ENCODE measurements around the gene KSR2. TPM values are rescaled to one million over a fixed set of nuclear protein-coding genes. Genes with fewer than 3 reads are reported as not detected.
"Not testable (repeated sequence)": the region's sequence is repeated elsewhere in the genome, so short reads cannot be mapped to it uniquely, and the experiment has no call there.

Gene KSR2
- under 1 TPM; 0.14 to 0.16 TPM for total RNA-seq

DNA sequence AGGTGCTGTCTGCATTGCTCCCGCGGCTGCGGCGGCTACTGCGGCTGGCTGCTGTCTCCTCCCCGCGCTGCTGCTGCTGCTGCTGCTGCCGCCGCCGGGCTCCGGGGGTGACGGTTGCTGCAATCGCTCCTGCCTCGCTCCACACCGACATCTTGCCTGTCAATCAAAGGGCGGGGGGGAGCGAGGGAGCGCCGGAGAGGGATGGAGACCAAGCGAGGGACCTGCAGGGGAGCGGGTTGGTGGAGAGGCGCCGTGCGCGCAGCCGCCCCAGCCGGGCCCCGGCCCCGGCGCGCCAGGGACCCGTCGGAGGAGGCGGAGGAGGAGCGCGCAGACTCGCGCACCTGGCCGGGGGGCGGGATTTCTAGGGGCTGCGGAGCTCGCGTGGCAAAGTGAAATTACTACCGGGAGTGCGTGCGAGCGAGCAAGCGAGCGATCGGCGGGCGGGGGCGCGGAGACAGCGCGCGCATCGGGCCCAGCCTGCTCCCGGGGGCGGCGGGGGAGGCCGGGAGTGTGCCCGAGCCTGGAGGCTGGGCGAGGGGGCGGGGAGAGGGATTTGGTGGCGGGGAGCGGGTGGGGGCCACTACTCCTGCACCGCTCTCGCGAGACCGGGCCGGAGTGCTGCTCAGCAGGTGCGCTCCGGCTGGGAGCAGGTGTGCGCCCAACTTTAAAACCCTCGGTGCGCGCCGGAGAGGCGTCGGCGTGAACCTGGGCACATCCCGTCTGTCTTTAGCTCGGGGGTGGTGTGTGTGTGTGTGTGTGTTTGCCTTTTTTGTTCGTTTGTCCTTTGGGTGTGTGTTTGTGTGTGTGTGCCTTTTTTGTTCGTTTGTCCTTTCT, at the start of gene KSR2:
KSR2 (minus strand) TSS at position 165 of the 834 bp plus-strand sequence. CDS start 735 bp downstream, outside the sequence.
- Mint-ChIP-seq H3K9me3 (ENCODE audit: low read depth) (peaks cover 10% of the 10 kb centered on the region), H3K27ac (peak within 1 kb of the TSS; percentile 26), H3K36me3 (ENCODE audit: low read depth) (peaks cover 2% of the 10 kb centered on the region), H3K4me1 (peaks cover 9% of the 10 kb centered on the region), H3K4me3 (peak within 1 kb of the TSS; percentile 74), H3K27me3 (peaks cover 57% of the 10 kb centered on the region)
- peak; percentile 88 for ATAC-seq
- intact Hi-C loops (cut with DNase I, micrococcal nuclease), result loop anchor here (1.0 to 5.0 kb wide), 5 partner anchors 47 to 408 kb away; partner anchors contain the start of genes RFC5 (in 2 of the 2), SUDS3 (in 1 of the 2) and WSB2 (in 1 of the 2)
- ChIA-PET CTCF (interaction anchor here (0.6 to 1.3 kb wide), 3 partner anchors 15 to 96 kb away, joined by 3 to 4 read pairs (median 3); no protein-coding TSS in a partner anchor), POLR2A (interaction anchor here (0.7 kb wide), 1 partner anchor 67 kb away, joined by 3 read pairs; no protein-coding TSS in a partner anchor)
- DNase-seq, result peak; percentile 81

GRCh38 chr12:118017926-118018325, 49.1 kb upstream of the KSR2 start:
- DNase-seq (no peak), ATAC-seq (no peak)
- peaks cover 42% of the 10 kb centered on the region for H3K36me3 Mint-ChIP-seq (ENCODE audit: low read depth)
- ChIA-PET CTCF (interaction anchor here (1.0 to 2.1 kb wide), 5 partner anchors 13 to 143 kb away, joined by 4 to 7 read pairs (median 4); no protein-coding TSS in a partner anchor), POLR2A (interaction anchor here (0.6 to 2.2 kb wide), 3 partner anchors 9 to 46 kb away, joined by 3 to 10 read pairs (median 3); no protein-coding TSS in a partner anchor)
- intact Hi-C loops (cut with DNase I, micrococcal nuclease), result loop anchor here (1.0 to 5.0 kb wide), 6 partner anchors 17 to 1649 kb away; partner anchors contain the start of genes KSR2 (in 1 of the 2), RNFT2 (in 1 of the 2), SPRING1 (in 1 of the 2) and WSB2 (in 1 of the 2)
- H3K9me3 Mint-ChIP-seq (ENCODE audit: low read depth), result no peaks in the 10 kb centered on the region
- peak overlapping the region; percentile 3 for H3K27ac Mint-ChIP-seq
- H3K4me1 Mint-ChIP-seq, result peaks cover 15% of the 10 kb centered on the region
- no peaks in the 10 kb centered on the region for H3K27me3 Mint-ChIP-seq
- H3K4me3 Mint-ChIP-seq, result peak overlapping the region; percentile 97

DNA sequence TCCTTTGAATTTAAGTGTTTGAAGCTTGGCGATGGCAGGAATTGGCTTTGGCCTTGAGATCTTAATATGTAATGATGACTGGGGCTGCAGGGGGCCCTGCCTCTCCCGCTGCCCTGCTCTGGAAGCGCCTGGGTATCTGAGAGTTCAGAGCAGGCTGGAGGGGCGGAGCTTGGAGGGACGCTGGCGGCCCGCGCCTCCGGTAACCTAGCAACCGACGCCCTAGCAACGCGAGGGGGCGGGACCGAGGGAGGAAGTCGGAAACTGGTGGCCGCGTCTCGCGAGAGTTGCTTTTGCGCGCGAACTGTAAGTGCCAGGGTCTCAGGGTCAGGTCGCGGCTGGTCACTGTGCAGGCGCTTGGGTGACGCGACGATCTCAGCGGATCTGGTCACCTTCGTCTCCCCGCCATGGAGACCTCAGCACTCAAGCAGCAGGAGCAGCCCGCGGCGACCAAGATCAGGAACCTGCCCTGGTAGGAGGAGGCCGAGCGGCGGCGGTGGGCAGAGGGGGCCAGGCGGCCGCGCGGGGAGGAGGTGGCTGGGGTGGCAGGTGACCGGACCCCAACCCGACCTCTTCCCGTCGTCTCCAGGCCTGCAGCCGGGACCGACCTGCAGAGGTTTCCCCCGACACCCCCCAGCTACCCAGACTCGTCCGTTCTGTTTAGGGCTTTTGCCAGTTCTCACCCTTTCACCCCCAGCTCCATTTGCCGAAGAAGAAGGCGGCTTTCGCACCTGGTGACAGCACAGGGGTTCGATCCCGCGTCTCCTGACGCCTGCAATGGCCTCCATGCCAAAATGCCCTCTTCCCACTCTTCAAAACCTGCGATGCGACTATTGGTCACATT, 47.9 kb upstream of the KSR2 start, which contains the start of gene RFC5:
RFC5 (plus strand) TSS at position 280 of the 841 bp plus-strand sequence; CDS start at position 405, 125 bp downstream.
- H3K9me3 Mint-ChIP-seq (ENCODE audit: low read depth), result no peaks in the 10 kb centered on the region
- intact Hi-C loops (cut with DNase I, micrococcal nuclease), result loop anchor here (1.0 to 5.0 kb wide), 13 partner anchors 19 to 1650 kb away; partner anchors contain the start of genes WSB2 (in 2 of the 2), FBXO21 (in 1 of the 2), KSR2 (in 1 of the 2) and PEBP1 (in 1 of the 2)
- H3K4me1 Mint-ChIP-seq, result peaks cover 15% of the 10 kb centered on the region
- CTCF ChIA-PET, result interaction anchor here (0.6 to 2.1 kb wide), 13 partner anchors 18 to 820 kb away, joined by 3 to 9 read pairs (median 4); partner anchors contain the start of genes PEBP1, SUDS3 and WSB2
- ATAC-seq, result peak; percentile 98
- peaks cover 33% of the 10 kb centered on the region for H3K36me3 Mint-ChIP-seq (ENCODE audit: low read depth)
- peak; percentile 99 for DNase-seq
- peak within 1 kb of the TSS; percentile 90 for H3K27ac Mint-ChIP-seq
- H3K4me3 Mint-ChIP-seq, result peak within 1 kb of the TSS; percentile 97
- POLR2A ChIA-PET, result interaction anchor here (0.5 to 2.2 kb wide), 9 partner anchors 10 to 361 kb away, joined by 3 to 10 read pairs (median 4); no protein-coding TSS in a partner anchor
- no peaks in the 10 kb centered on the region for H3K27me3 Mint-ChIP-seq

DNA sequence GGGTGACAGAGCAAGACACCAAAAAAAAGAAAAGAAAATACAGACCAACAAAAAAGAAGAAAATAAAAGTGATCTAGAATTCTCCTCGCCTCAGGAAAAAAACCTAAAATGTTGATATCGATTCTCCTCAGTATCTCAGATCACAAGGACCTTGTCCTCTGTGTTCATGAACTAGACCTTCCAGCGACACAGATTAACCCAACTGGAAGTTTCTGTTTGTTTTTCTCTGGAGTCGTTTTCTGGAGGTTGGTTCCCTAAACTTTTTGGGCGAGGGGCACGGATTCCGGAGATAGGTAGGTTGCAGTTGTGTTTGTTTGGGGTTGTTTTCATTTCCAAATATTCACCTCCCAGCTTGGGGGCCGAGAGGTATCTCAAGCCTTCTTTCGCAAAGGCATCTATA, 47.2 kb upstream of the KSR2 start:
- ChIA-PET CTCF (interaction anchor here (0.6 to 2.1 kb wide), 9 partner anchors 19 to 819 kb away, joined by 3 to 9 read pairs (median 4); partner anchors contain the start of genes PEBP1, SUDS3 and WSB2), POLR2A (interaction anchor here (0.7 to 2.2 kb wide), 4 partner anchors 11 to 18 kb away, joined by 3 to 10 read pairs (median 4); no protein-coding TSS in a partner anchor)
- Mint-ChIP-seq H3K27ac (no peak overlapping the region), H3K4me3 (peak overlapping the region; percentile 97), H3K9me3 (ENCODE audit: low read depth) (no peaks in the 10 kb centered on the region), H3K27me3 (no peaks in the 10 kb centered on the region), H3K4me1 (peaks cover 15% of the 10 kb centered on the region), H3K36me3 (ENCODE audit: low read depth) (peaks cover 28% of the 10 kb centered on the region)
- DNase-seq, result no peak
- intact Hi-C loops (cut with DNase I, micrococcal nuclease), result loop anchor here (1.0 to 5.0 kb wide), 13 partner anchors 19 to 1651 kb away; partner anchors contain the start of genes WSB2 (in 2 of the 2), FBXO21 (in 1 of the 2), KSR2 (in 1 of the 2) and PEBP1 (in 1 of the 2)
- no peak for ATAC-seq

DNA sequence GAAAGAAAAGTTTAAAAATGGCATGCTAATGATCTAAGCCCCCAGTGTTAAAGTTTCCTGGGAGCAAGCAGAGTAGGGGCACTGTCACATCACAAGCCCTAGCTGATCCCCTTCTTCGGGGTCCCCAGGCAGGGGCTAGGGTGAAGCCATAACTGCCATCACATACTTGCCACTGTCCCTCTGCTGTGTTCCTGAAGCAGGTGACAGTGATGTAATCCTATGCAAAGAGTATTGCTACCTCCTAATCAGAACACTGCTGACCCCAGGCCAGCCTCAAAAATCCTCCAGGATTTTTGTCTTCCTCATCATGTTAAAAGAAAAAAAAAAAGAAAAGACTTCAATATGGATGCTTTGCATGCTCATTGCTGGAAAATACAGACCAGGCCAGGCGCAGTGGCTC, 46.5 kb upstream of the KSR2 start:
- DNase-seq (no peak), ATAC-seq (no peak)
- intact Hi-C loops (cut with DNase I, micrococcal nuclease), result loop anchor here in 1 of 2 experiments (5.0 kb wide), 1 partner anchor 1278 kb away; the partner anchor contains the start of genes RNFT2 and SPRING1
- peaks cover 15% of the 10 kb centered on the region for H3K4me1 Mint-ChIP-seq
- H3K27me3 Mint-ChIP-seq, result no peaks in the 10 kb centered on the region
- H3K36me3 Mint-ChIP-seq (ENCODE audit: low read depth), result peaks cover 23% of the 10 kb centered on the region
- H3K9me3 Mint-ChIP-seq (ENCODE audit: low read depth), result no peaks in the 10 kb centered on the region
- POLR2A ChIA-PET, result no interaction called here
- CTCF ChIA-PET, result no interaction called here
- H3K27ac Mint-ChIP-seq, result no peak overlapping the region
- H3K4me3 Mint-ChIP-seq, result no peak overlapping the region

- Mint-ChIP-seq H3K27me3 (no peaks in the 10 kb centered on the region), H3K4me3 (no peak overlapping the region), H3K4me1 (peaks cover 12% of the 10 kb centered on the region), H3K36me3 (ENCODE audit: low read depth) (peaks cover 9% of the 10 kb centered on the region), H3K9me3 (ENCODE audit: low read depth) (no peaks in the 10 kb centered on the region), H3K27ac (no peak overlapping the region)
- intact Hi-C loops (cut with DNase I, micrococcal nuclease), result no loop called here
- CTCF ChIA-PET, result no interaction called here
- ATAC-seq, result no peak
- POLR2A ChIA-PET, result no interaction called here
- no peak for DNase-seq
Measured at GRCh38 chr12:118013283-118013682, 44.5 kb upstream of the KSR2 start.

DNA sequence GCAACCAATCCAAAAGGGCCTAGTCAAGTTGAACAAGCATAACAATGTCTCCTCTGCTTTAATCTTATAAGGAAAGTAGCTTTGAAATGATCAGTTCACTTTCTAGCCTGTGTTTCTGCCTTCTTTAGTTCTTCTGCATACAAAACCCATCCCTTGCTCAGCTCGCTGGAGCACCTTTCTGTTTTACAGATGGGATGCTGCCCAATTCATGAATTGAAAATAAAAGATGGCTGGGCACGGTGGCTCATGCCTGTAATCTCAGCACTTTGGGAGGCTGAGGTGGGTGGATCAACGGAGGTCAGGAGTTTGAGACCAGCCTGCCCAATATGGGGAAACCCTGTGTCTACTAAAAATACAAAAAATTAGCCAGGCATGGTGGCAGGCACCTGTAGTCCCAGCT, 43.2 kb upstream of the KSR2 start:
- Mint-ChIP-seq H3K36me3 (ENCODE audit: low read depth) (peaks cover under 1% of the 10 kb centered on the region), H3K4me3 (no peak overlapping the region), H3K27me3 (no peaks in the 10 kb centered on the region), H3K27ac (no peak overlapping the region), H3K9me3 (ENCODE audit: low read depth) (no peaks in the 10 kb centered on the region), H3K4me1 (peaks cover 6% of the 10 kb centered on the region)
- no peak for ATAC-seq
- ChIA-PET CTCF (interaction anchor here (0.8 kb wide), 1 partner anchor 155 kb away, joined by 4 read pairs; no protein-coding TSS in a partner anchor), POLR2A (no interaction called here)
- intact Hi-C loops (cut with DNase I, micrococcal nuclease), result no loop called here
- DNase-seq, result no peak

DNA sequence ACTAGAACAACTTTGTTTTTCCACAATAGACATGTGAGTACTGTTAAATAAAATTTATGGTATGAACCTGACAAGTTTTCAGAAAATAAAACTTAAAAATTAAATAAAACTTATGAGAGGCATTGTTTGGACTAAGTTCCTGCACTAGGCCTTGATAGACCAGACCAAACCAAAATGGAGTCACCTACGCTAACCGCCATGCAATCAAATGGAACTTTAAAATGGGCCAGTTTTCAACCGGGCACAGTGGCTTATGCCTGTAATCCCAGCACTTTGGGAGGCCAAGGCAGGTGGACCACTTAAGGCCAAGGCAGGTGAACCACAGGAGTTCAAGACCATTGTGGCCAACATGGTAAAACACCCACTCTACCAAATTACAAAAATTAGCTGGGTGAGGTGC, 42.6 kb upstream of the KSR2 start:
- Mint-ChIP-seq H3K9me3 (ENCODE audit: low read depth) (no peaks in the 10 kb centered on the region), H3K36me3 (ENCODE audit: low read depth) (no peaks in the 10 kb centered on the region), H3K4me1 (peaks cover 5% of the 10 kb centered on the region), H3K27me3 (no peaks in the 10 kb centered on the region), H3K4me3 (no peak overlapping the region), H3K27ac (no peak overlapping the region)
- DNase-seq, result no peak
- POLR2A ChIA-PET, result no interaction called here
- intact Hi-C loops (cut with DNase I, micrococcal nuclease), result no loop called here
- no peak for ATAC-seq
- CTCF ChIA-PET, result interaction anchor here (0.8 kb wide), 1 partner anchor 154 kb away, joined by 4 read pairs; no protein-coding TSS in a partner anchor

DNA sequence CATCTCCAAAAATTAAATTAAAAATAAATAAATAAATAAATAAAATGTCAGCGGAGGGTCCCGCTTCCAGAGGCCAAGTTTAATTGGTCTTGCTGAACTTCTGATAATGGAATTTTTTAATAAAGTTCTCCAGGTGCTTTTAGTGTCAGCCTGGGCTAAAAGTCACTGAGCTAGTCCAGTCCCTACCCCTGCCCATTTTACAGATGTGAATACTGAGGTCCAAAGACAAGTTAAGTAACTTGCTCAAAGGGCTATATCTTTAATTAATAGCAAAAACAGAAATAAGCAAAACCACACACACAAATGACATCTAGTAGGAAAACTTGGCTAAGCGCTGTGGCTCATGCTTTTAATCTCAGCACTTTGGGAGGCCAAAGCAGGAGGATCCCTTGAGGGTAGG, 42.1 kb upstream of the KSR2 start:
- H3K27ac Mint-ChIP-seq, result no peak overlapping the region
- no peaks in the 10 kb centered on the region for H3K27me3 Mint-ChIP-seq
- DNase-seq (no peak), ATAC-seq (no peak)
- H3K4me3 Mint-ChIP-seq, result no peak overlapping the region
- H3K9me3 Mint-ChIP-seq (ENCODE audit: low read depth), result no peaks in the 10 kb centered on the region
- CTCF ChIA-PET, result no interaction called here
- H3K36me3 Mint-ChIP-seq (ENCODE audit: low read depth), result no peaks in the 10 kb centered on the region
- peaks cover 1% of the 10 kb centered on the region for H3K4me1 Mint-ChIP-seq
- POLR2A ChIA-PET, result no interaction called here
- intact Hi-C loops (cut with DNase I, micrococcal nuclease), result no loop called here

DNA sequence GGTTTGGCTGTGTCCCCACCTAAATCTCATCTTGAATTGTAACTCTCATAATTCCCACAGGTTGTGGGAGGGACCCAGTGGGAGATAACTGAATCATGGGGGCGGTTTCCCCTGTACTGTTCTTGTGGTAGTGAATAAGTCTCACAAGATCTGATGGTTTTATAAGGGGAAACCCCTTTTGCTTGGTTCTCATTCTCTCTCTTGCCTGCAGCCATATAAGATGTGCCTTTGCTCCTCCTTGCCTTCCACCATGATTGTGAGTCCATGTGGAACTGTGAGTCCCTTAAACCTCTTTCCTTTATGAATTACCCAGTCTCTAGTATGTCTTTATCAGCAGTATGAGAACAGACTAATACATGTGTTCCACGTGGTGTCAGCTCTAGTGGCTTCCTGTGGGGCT, 31.0 kb upstream of the KSR2 start:
- not testable (repeated sequence) for H3K9me3 Mint-ChIP-seq (ENCODE audit: low read depth)

More for the DNA sequence above, 31.0 kb upstream of the KSR2 start:
- DNase-seq, result peak; percentile 22
- H3K4me3 Mint-ChIP-seq; H3K27ac Mint-ChIP-seq; ATAC-seq; H3K4me1 Mint-ChIP-seq; CTCF ChIA-PET; H3K36me3 Mint-ChIP-seq (ENCODE audit: low read depth); intact Hi-C loops (cut with DNase I, micrococcal nuclease); H3K27me3 Mint-ChIP-seq: not testable (repeated sequence)
- POLR2A ChIA-PET, result interaction anchor here (0.6 to 1.0 kb wide), 2 partner anchors 13 to 17 kb away, joined by 3 to 4 read pairs; partner anchors contain the start of gene RFC5
